Endothelial cell of umbilical vein (primary cell): ENCODE measurements around the gene ETHE1. TPM values are rescaled to one million over a fixed set of nuclear protein-coding genes. Genes with fewer than 3 reads are reported as not detected.

Experiments used
- BruUV-seq: library from RNA; stranded (reverse); fragments of 400-500 nt; replicated peaks from 2 replicates; lab custom pipeline; 2021; lab: Mats Ljungman, UMichigan
- CTCF ChIA-PET: fragments of 300-600, 350-600 bp; sonication (Branson Sonifier 250); formaldehyde crosslinking; loops from one replicate; lab custom pipeline; 2021; ENCODE audit warnings: antibody characterized with exemption, inconsistent platforms; lab: Charles Lee
- POLR2A ChIA-PET: fragments of 300-600, 350-600 bp; sonication (Branson Sonifier 250); formaldehyde crosslinking; loops from one replicate; lab custom pipeline; 2021; ENCODE audit warnings: antibody characterized with exemption, inconsistent platforms; lab: Charles Lee
- DNase-seq: peaks from one replicate; pipeline ENCODE4 v3.0.0-alpha.2; 2011; ENCODE audit warnings: low read depth, low spot score
- FAIRE-seq: peaks from 2 replicates; lab custom pipeline; 2011; peaks lifted over from hg19 to GRCh38; lab: Jason Lieb, UNC
- H2AFZ ChIP-seq: 2 replicates; pipeline ENCODE4 v1.6.0; 2012; ENCODE audit warnings: low read depth, low read length, control low read depth, inconsistent platforms
- H3K27ac ChIP-seq: 2 replicates; pipeline ENCODE4 v1.5.1; 2011; ENCODE audit warnings: low read depth, mild to moderate bottlenecking, control low read depth, low read length, moderate library complexity; ENCODE audit not compliant: insufficient read depth
- H3K27me3 ChIP-seq, 2 experiments: 2 replicates each; pipeline versions ENCODE4 v1.6.0 to v1.6.1; 2011; ENCODE audit warnings: low read length in 2 of 2, mixed read lengths in 1 of 2; ENCODE audit not compliant: control insufficient read depth in 2 of 2, insufficient read depth in 2 of 2
- H3K36me3 ChIP-seq, 2 experiments: 2 replicates in 1 of 2; 3 replicates in 1 of 2; pipeline ENCODE4 v1.5.1; 2011; ENCODE audit warnings: low read length in 2 of 2, mild to moderate bottlenecking in 1 of 2, moderate library complexity in 1 of 2; ENCODE audit not compliant: control insufficient read depth in 2 of 2, insufficient read depth in 2 of 2; ENCODE audit errors: extremely low read depth in 1 of 2
- H3K4me1 ChIP-seq: 3 replicates; pipeline ENCODE4 v1.5.1; 2011; ENCODE audit warnings: mild to moderate bottlenecking, low read length; ENCODE audit not compliant: control insufficient read depth, insufficient read depth; ENCODE audit errors: extremely low read depth
- H3K4me2 ChIP-seq: 2 replicates; pipeline ENCODE4 v1.6.1; 2011; ENCODE audit warnings: low read length, control low read depth, mixed read lengths; ENCODE audit not compliant: insufficient read depth
- H3K4me3 ChIP-seq, 3 experiments: fragments of 200-600 bp in 1 of 3; sonication (generic), shearing (Covaris generic) in 1 of 3; replicated peaks in 1 of 3; 2 replicates each; pipeline ENCODE4 v1.5.1; 2011 to 2016; ENCODE audit warnings: control low read depth in 3 of 3, low read length in 3 of 3, mild to moderate bottlenecking in 2 of 3, inconsistent platforms in 1 of 3, low read depth in 1 of 3, moderate library complexity in 1 of 3; ENCODE audit not compliant: insufficient read depth in 1 of 3
- H3K79me2 ChIP-seq: 2 replicates; pipeline ENCODE4 v1.6.0; 2012; ENCODE audit warnings: low read length, inconsistent platforms; ENCODE audit not compliant: control insufficient read depth, insufficient read depth
- H3K9ac ChIP-seq: replicated peaks from 2 replicates; pipeline ENCODE3; 2011; ENCODE audit warnings: low read length, control low read depth; ENCODE audit not compliant: insufficient read depth; ENCODE audit errors: extremely low read depth
- H3K9me1 ChIP-seq: replicated peaks from 3 replicates; pipeline ENCODE4 v1.6.0; 2011; ENCODE audit warnings: mild to moderate bottlenecking, low read length; ENCODE audit not compliant: control insufficient read depth, insufficient read depth; ENCODE audit errors: extremely low read depth
- H3K9me3 ChIP-seq: replicated peaks from 2 replicates; pipeline ENCODE4 v1.5.1; 2012; ENCODE audit warnings: low read length, inconsistent platforms; ENCODE audit not compliant: control insufficient read depth, insufficient read depth
- H4K20me1 ChIP-seq: replicated peaks from 2 replicates; pipeline ENCODE3; 2011; ENCODE audit warnings: mild to moderate bottlenecking, low read length; ENCODE audit not compliant: control insufficient read depth, insufficient read depth; ENCODE audit errors: extremely low read depth
- EZH2 ChIP-seq: IDR thresholded peaks from 2 replicates; pipeline ENCODE4 v1.6.1; 2012; ENCODE audit warnings: borderline replicate concordance, low read depth, mild to moderate bottlenecking, moderate library complexity, low read length, inconsistent platforms; ENCODE audit not compliant: severe bottlenecking
- FOS ChIP-seq: IDR thresholded peaks from 2 replicates; pipeline ENCODE4 v1.6.1; 2011; ENCODE audit warnings: mild to moderate bottlenecking, low read length, moderate library complexity, borderline replicate concordance; ENCODE audit not compliant: insufficient read depth
- GATA2 ChIP-seq: IDR thresholded peaks from 2 replicates; pipeline ENCODE4 v1.7.0; 2011; ENCODE audit warnings: low read depth, mild to moderate bottlenecking, moderate library complexity, mixed read lengths, low read length; ENCODE audit not compliant: insufficient read length, insufficient read depth
- JUN ChIP-seq: IDR thresholded peaks from 2 replicates; pipeline ENCODE4 v1.6.1; 2011; ENCODE audit warnings: borderline replicate concordance, low read depth; ENCODE audit not compliant: insufficient read length, insufficient read depth
- MYC ChIP-seq: IDR thresholded peaks from one replicate; pipeline ENCODE4 v1.6.1; 2011; ENCODE audit warnings: mild to moderate bottlenecking, low read depth, low read length
- POLR2A ChIP-seq: IDR thresholded peaks from 2 replicates; pipeline ENCODE4 v1.6.1; 2012; ENCODE audit warnings: low read depth, mild to moderate bottlenecking, control low read depth, low read length
- POLR2AphosphoS5 ChIP-seq: IDR thresholded peaks from 2 replicates; pipeline ENCODE4 v1.6.1; 2012; ENCODE audit warnings: low read depth, mild to moderate bottlenecking, control low read depth, low read length, moderate library complexity; ENCODE audit not compliant: insufficient read depth
- dilution Hi-C: fragments of 300-500 bp; cut with MboI; formaldehyde crosslinking; loops from one replicate; pipeline ENCODE4 v1.15.0; 2019; ENCODE audit warnings: low sequenced_read_pairs; ENCODE audit not compliant: extremely low pct_ligation_motif_present
- intact Hi-C: fragments of 100-400 bp; cut with micrococcal nuclease; formaldehyde crosslinking; loops from one replicate; pipeline ENCODE4 v1.10.0; 2022
- polyA plus RNA-seq, 4 experiments: library from polyadenylated mRNA; depleted of rRNA in 3 of 4; stranded (reverse) in 3 of 4; unstranded in 1 of 4; fragments of >200 nt; gene quantifications; 2 replicates each; pipeline versions ENCODE4 v1.2.1 to v1.2.3, GENCODE V29; 2011 to 2012; ENCODE audit warnings: missing spikeins in 1 of 4
- total RNA-seq: library from RNA; stranded (reverse); gene quantifications from 2 replicates; pipeline ENCODE4 v1.2.3, GENCODE V29; 2021
- TF ChIP-seq, protein P1 (sequence below), 2 donors: IDR thresholded peaks; 1 replicate in 1 of 2; 2 replicates in 1 of 2; pipeline ENCODE4 v1.5.1; 2011; ENCODE audit warnings: low read length in 2 of 2, mild to moderate bottlenecking in 2 of 2, moderate library complexity in 2 of 2, control low read depth in 1 of 2, inconsistent platforms in 1 of 2, low read depth in 1 of 2; ENCODE audit not compliant: insufficient read depth in 1 of 2; ENCODE audit errors: extremely low read depth in 1 of 2
- TF ChIP-seq, protein P2 (sequence below): IDR thresholded peaks from 2 replicates; pipeline ENCODE4 v1.6.1; 2011; ENCODE audit not compliant: insufficient read depth, insufficient read length

Gene ETHE1
- total and polyA plus RNA-seq, 2 donors (not counting 3 experiments of a cell fraction or from before 2014, with no cell fraction given) = 34.5 to 124 TPM

DNA sequence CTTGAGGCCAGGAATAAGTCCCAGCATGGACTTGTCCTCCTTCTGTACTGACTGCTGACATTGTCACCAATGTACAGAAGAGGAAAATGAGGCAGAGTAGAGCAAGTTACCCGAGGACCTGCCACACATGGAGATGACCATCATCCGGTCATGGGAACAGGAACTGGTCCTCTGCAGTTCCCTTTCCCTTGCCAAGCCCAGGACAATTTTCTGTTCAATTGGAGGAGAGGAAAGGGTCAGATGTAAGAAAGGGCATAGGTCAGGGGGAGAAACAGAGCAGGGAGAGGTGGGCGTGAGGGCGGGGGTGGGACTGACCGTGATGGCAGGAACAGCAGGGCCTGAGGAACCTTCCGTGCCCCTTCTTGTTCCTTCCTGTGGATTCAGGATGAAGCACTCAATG, 41.0 kb downstream of the ETHE1 start:
- Histone ChIP-seq H3K4me1 (no peaks in the 10 kb centered on the region), H4K20me1 (no peaks in the 10 kb centered on the region), H3K27me3 (no peaks in the 10 kb centered on the region), H3K9ac (no peak overlapping the region), H3K36me3 (peaks cover 0 to 4% of the 10 kb centered on the region in 2 experiments), H2AFZ (no peak overlapping the region), H3K79me2 (no peaks in the 10 kb centered on the region), H3K9me3 (no peaks in the 10 kb centered on the region), H3K27ac (no peak overlapping the region), H3K4me2 (no peak overlapping the region), H3K9me1 (no peaks in the 10 kb centered on the region), H3K4me3 (no peak overlapping the region)
- DNase-seq (no peak), FAIRE-seq (no peak)
- TF ChIP-seq, protein P1, sequence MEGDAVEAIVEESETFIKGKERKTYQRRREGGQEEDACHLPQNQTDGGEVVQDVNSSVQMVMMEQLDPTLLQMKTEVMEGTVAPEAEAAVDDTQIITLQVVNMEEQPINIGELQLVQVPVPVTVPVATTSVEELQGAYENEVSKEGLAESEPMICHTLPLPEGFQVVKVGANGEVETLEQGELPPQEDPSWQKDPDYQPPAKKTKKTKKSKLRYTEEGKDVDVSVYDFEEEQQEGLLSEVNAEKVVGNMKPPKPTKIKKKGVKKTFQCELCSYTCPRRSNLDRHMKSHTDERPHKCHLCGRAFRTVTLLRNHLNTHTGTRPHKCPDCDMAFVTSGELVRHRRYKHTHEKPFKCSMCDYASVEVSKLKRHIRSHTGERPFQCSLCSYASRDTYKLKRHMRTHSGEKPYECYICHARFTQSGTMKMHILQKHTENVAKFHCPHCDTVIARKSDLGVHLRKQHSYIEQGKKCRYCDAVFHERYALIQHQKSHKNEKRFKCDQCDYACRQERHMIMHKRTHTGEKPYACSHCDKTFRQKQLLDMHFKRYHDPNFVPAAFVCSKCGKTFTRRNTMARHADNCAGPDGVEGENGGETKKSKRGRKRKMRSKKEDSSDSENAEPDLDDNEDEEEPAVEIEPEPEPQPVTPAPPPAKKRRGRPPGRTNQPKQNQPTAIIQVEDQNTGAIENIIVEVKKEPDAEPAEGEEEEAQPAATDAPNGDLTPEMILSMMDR (IDR thresholded peaks at IDR 0.05; ENCODE audit: extremely low read depth in 1 of 2, insufficient read depth in 1 of 2, low read depth in 1 of 2, low read length in 2 of 2) = no peak
- TF ChIP-seq GATA2 (no peak), EZH2 (no peak), JUN (no peak), MYC (no peak), FOS (no peak), POLR2A (no peak), POLR2AphosphoS5 (no peak)
- TF ChIP-seq, protein P2, sequence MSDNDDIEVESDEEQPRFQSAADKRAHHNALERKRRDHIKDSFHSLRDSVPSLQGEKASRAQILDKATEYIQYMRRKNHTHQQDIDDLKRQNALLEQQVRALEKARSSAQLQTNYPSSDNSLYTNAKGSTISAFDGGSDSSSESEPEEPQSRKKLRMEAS = no peak
- POLR2A ChIA-PET = no interaction called here
- dilution Hi-C loops (no loop called here), intact Hi-C loops (no loop called here)
- no TSS peak for BruUV-seq
- CTCF ChIA-PET = no interaction called here
